HCT116 (cell line): ENCODE measurements around the gene NOD1.

Experiments used
- CEBPB ChIP-seq: IDR thresholded peaks from 2 replicates; pipeline ENCODE4 v1.6.1; 2012; ENCODE audit warnings: low read depth
- EGR1 ChIP-seq: IDR thresholded peaks from 2 replicates; pipeline ENCODE4 v1.6.1; 2012; ENCODE audit warnings: low read depth
- ELF1 ChIP-seq: IDR thresholded peaks from 2 replicates; pipeline ENCODE4 v1.6.1; 2012; ENCODE audit warnings: low read depth, borderline replicate concordance
- EZH2 ChIP-seq: fragments of 200-600 bp; sonication (generic); IDR thresholded peaks from 2 replicates; pipeline ENCODE4 v1.6.1; 2017; ENCODE audit warnings: antibody characterized with exemption, mixed run types
- EZH2phosphoT487 ChIP-seq: fragments of 200-600 bp; IDR thresholded peaks from 2 replicates; pipeline ENCODE4 v1.6.1; 2018; ENCODE audit warnings: antibody characterized with exemption, borderline replicate concordance
- POLR2A ChIP-seq: IDR thresholded peaks from 2 replicates; pipeline ENCODE4 v1.7.0; 2011; ENCODE audit warnings: borderline replicate concordance; ENCODE audit not compliant: insufficient read depth, insufficient read length; ENCODE audit errors: extremely low read depth
- POLR2AphosphoS5 ChIP-seq: IDR thresholded peaks from 2 replicates; pipeline ENCODE4 v1.6.1; 2011; ENCODE audit warnings: mild to moderate bottlenecking, low read depth, low read length, moderate library complexity
- RAD21 ChIP-seq: IDR thresholded peaks from 2 replicates; pipeline ENCODE4 v1.6.1; 2012; ENCODE audit warnings: low read depth, mild to moderate bottlenecking
- YY1 ChIP-seq: IDR thresholded peaks from 2 replicates; pipeline ENCODE4 v1.6.1; 2011; ENCODE audit warnings: low read length, low read depth, moderate library complexity, mild to moderate bottlenecking; ENCODE audit not compliant: insufficient replicate concordance; ENCODE audit errors: extremely low read depth
- TF ChIP-seq, protein P1 (sequence below), 3 experiments: fragments of 200-600 bp in 1 of 3; sonication (generic) in 1 of 3; IDR thresholded peaks in 2 of 3; conservative IDR thresholded peaks in 1 of 3; 2 replicates each; pipeline ENCODE4 v1.5.1; 2012 to 2017; ENCODE audit warnings: low read depth in 2 of 3, low read length in 2 of 3, antibody characterized with exemption in 1 of 3, borderline replicate concordance in 1 of 3, control low read depth in 1 of 3, mild to moderate bottlenecking in 1 of 3, mixed read lengths in 1 of 3, mixed run types in 1 of 3, moderate library complexity in 1 of 3; ENCODE audit not compliant: insufficient read depth in 1 of 3

DNA sequence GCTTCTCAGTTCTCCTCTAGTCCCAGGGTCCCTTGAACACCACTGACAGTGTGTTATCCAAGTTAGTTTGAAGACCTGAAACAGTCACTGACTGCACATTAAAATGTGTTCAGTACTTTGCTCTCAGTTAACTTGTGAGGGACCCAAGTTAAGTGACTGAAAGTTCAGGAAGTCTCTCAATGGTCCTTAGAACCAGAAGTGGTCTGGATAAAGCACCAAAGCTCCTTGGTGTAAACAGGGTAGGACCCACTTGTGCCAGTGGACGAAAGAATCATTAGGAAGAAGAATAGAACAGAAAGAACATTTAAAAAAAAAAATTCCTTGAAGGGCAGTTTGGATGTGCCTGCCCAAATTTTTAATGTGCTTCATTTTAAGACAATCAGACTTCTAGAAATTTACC, 45.1 kb downstream of the NOD1 start:
- no peak for TF ChIP-seq EZH2
- TF ChIP-seq, protein P1, sequence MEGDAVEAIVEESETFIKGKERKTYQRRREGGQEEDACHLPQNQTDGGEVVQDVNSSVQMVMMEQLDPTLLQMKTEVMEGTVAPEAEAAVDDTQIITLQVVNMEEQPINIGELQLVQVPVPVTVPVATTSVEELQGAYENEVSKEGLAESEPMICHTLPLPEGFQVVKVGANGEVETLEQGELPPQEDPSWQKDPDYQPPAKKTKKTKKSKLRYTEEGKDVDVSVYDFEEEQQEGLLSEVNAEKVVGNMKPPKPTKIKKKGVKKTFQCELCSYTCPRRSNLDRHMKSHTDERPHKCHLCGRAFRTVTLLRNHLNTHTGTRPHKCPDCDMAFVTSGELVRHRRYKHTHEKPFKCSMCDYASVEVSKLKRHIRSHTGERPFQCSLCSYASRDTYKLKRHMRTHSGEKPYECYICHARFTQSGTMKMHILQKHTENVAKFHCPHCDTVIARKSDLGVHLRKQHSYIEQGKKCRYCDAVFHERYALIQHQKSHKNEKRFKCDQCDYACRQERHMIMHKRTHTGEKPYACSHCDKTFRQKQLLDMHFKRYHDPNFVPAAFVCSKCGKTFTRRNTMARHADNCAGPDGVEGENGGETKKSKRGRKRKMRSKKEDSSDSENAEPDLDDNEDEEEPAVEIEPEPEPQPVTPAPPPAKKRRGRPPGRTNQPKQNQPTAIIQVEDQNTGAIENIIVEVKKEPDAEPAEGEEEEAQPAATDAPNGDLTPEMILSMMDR (IDR thresholded peaks at IDR 0.05 in 2 of 3, conservative IDR thresholded peaks at IDR 0.05 in 1 of 3; ENCODE audit: borderline replicate concordance in 1 of 3, insufficient read depth in 1 of 3, low read depth in 2 of 3, low read length in 2 of 3): no peak
- TF ChIP-seq EZH2phosphoT487: no peak
- no peak for TF ChIP-seq YY1
- TF ChIP-seq EGR1: no peak
- no peak for TF ChIP-seq ELF1
- TF ChIP-seq RAD21: no peak
- no peak for TF ChIP-seq POLR2AphosphoS5
- no peak for TF ChIP-seq POLR2A
- no peak for TF ChIP-seq CEBPB
